H1 (cell line): ENCODE data around the gene ASIC2. TPM values are rescaled to one million over a fixed set of nuclear protein-coding genes. Genes with fewer than 3 reads are reported as not detected.

ENCODE experiments used
- CTCF ChIA-PET: fragments of 300-600 bp; sonication (Branson Sonifier 250); formaldehyde crosslinking; loops from one replicate; lab custom pipeline; 2021; ENCODE audit not compliant: partially characterized antibody; lab: Charles Lee
- POLR2A ChIA-PET: fragments of 300-600 bp; sonication (Branson Sonifier 250); formaldehyde crosslinking; loops from one replicate; lab custom pipeline; 2021; ENCODE audit warnings: inconsistent platforms; ENCODE audit not compliant: partially characterized antibody; lab: Charles Lee
- DNase-seq, 2 experiments: peaks; one replicate each; pipeline versions ENCODE4 v3.0.0 to v3.0.0-alpha.2; 2010 to 2022; ENCODE audit warnings: low spot score in 2 of 2, low read depth in 1 of 2, mixed read lengths in 1 of 2
- FAIRE-seq: peaks from 2 replicates; lab custom pipeline; 2011; peaks lifted over from hg19 to GRCh38; lab: Jason Lieb, UNC
- H2AFZ ChIP-seq: 2 replicates; pipeline ENCODE4 v1.8.1; 2012; ENCODE audit warnings: low read length, inconsistent platforms
- H2AK5ac ChIP-seq: 2 replicates; pipeline ENCODE4 v1.6.1; 2013; ENCODE audit warnings: low read depth, low read length
- H2BK120ac ChIP-seq: replicated peaks from 2 replicates; pipeline ENCODE3; 2013; ENCODE audit warnings: low read depth, low read length, inconsistent platforms
- H2BK12ac ChIP-seq: 2 replicates; pipeline ENCODE4 v1.6.1; 2013; ENCODE audit warnings: low read depth, low read length
- H2BK15ac ChIP-seq: 2 replicates; pipeline ENCODE4 v1.6.1; 2013; ENCODE audit warnings: low read length
- H2BK20ac ChIP-seq: 2 replicates; pipeline ENCODE4 v1.6.1; 2013; ENCODE audit warnings: low read length
- H2BK5ac ChIP-seq: 2 replicates; pipeline ENCODE4 v1.6.1; 2013; ENCODE audit warnings: low read depth, low read length
- H3K14ac ChIP-seq: 2 replicates; pipeline ENCODE4 v1.6.1; 2013; ENCODE audit warnings: inconsistent platforms; ENCODE audit not compliant: insufficient read length
- H3K18ac ChIP-seq: 2 replicates; pipeline ENCODE4 v1.6.1; 2013; ENCODE audit warnings: low read length; ENCODE audit errors: extremely low read depth
- H3K23ac ChIP-seq: 2 replicates; pipeline ENCODE4 v1.6.1; 2013; ENCODE audit warnings: inconsistent platforms; ENCODE audit not compliant: insufficient read length
- H3K23me2 ChIP-seq: 2 replicates; pipeline ENCODE4 v1.6.1; 2013; ENCODE audit warnings: low read depth, low read length
- H3K27ac ChIP-seq: 2 replicates; pipeline ENCODE4 v1.6.1; 2011; ENCODE audit warnings: low read depth, low read length, inconsistent platforms
- H3K27me3 ChIP-seq, 4 experiments: replicated peaks in 1 of 4; 1 replicate in 1 of 4; 2 replicates in 3 of 4; pipeline versions ENCODE4 v1.6.1 to v1.8.1; 2011 to 2013; ENCODE audit warnings: low read length in 3 of 4, mild to moderate bottlenecking in 3 of 4, inconsistent platforms in 2 of 4, mixed read lengths in 2 of 4, moderate library complexity in 1 of 4; ENCODE audit not compliant: control insufficient read depth in 3 of 4, insufficient read depth in 3 of 4; ENCODE audit errors: extremely low read depth in 1 of 4
- H3K36me3 ChIP-seq, 4 experiments: 2 replicates each; pipeline versions ENCODE4 v1.6.1 to v1.8.1; 2011 to 2013; ENCODE audit warnings: mild to moderate bottlenecking in 4 of 4, low read length in 3 of 4, moderate library complexity in 2 of 4, control low read depth in 1 of 4, inconsistent platforms in 1 of 4; ENCODE audit not compliant: insufficient read depth in 4 of 4, control insufficient read depth in 2 of 4
- H3K4ac ChIP-seq: replicated peaks from 2 replicates; pipeline ENCODE3; 2013; ENCODE audit warnings: low read length, low read depth, mixed read lengths, inconsistent platforms; ENCODE audit not compliant: insufficient read length
- H3K4me1 ChIP-seq, 4 experiments: replicated peaks in 1 of 4; 1 replicate in 1 of 4; 2 replicates in 3 of 4; pipeline versions ENCODE4 v1.6.1 to v1.8.1; 2011 to 2013; ENCODE audit warnings: low read length in 3 of 4, inconsistent platforms in 2 of 4, mixed read lengths in 1 of 4; ENCODE audit not compliant: insufficient read depth in 4 of 4, control insufficient read depth in 3 of 4
- H3K4me2 ChIP-seq, 2 experiments: 2 replicates each; pipeline versions ENCODE4 v1.6.1 to v1.8.1; 2011 to 2013; ENCODE audit warnings: low read depth in 2 of 2, low read length in 2 of 2, control low read depth in 1 of 2, inconsistent platforms in 1 of 2, mild to moderate bottlenecking in 1 of 2; ENCODE audit not compliant: insufficient read depth in 1 of 2
- H3K4me3 ChIP-seq, 4 experiments: fragments of 200-600, 300-600 bp in 1 of 4; sonication (generic), shearing (Covaris generic), sonication (Bioruptor Twin) in 1 of 4; 2 replicates each; pipeline versions ENCODE4 v1.5.1 to v1.8.1; 2011 to 2016; ENCODE audit warnings: low read length in 4 of 4, low read depth in 3 of 4, control low read depth in 2 of 4, inconsistent platforms in 2 of 4, mild to moderate bottlenecking in 2 of 4, mixed read lengths in 1 of 4, moderate library complexity in 1 of 4; ENCODE audit not compliant: insufficient read depth in 2 of 4; ENCODE audit errors: extremely low read depth in 1 of 4
- H3K56ac ChIP-seq: replicated peaks from 2 replicates; pipeline ENCODE3; 2013; ENCODE audit warnings: low read depth, mild to moderate bottlenecking, mixed read lengths, low read length, inconsistent platforms; ENCODE audit not compliant: insufficient read length
- H3K79me1 ChIP-seq: 2 replicates; pipeline ENCODE4 v1.6.1; 2013; ENCODE audit warnings: low read depth, low read length, control low read depth
- H3K79me2 ChIP-seq, 2 experiments: 2 replicates each; pipeline versions ENCODE4 v1.6.1 to v1.8.1; 2012 to 2013; ENCODE audit warnings: low read length in 2 of 2, mild to moderate bottlenecking in 2 of 2, inconsistent platforms in 1 of 2; ENCODE audit not compliant: insufficient read depth in 2 of 2, control insufficient read depth in 1 of 2
- H3K9ac ChIP-seq, 4 experiments: replicated peaks in 1 of 4; 1 replicate in 1 of 4; 2 replicates in 3 of 4; pipeline versions ENCODE4 v1.6.1 to v1.8.1; 2011 to 2013; ENCODE audit warnings: low read depth in 3 of 4, low read length in 3 of 4, control low read depth in 2 of 4, mild to moderate bottlenecking in 2 of 4, moderate library complexity in 2 of 4, inconsistent platforms in 1 of 4; ENCODE audit errors: extremely low read depth in 1 of 4
- H3K9me3 ChIP-seq, 2 experiments: 2 replicates each; pipeline versions ENCODE4 v1.6.1 to v1.8.1; 2012 to 2013; ENCODE audit warnings: mild to moderate bottlenecking in 2 of 2, moderate library complexity in 2 of 2, control low read depth in 1 of 2, inconsistent platforms in 1 of 2, low read depth in 1 of 2, low read length in 1 of 2, mixed read lengths in 1 of 2; ENCODE audit not compliant: insufficient read depth in 2 of 2
- H4K20me1 ChIP-seq, 2 experiments: replicated peaks in 1 of 2; 2 replicates each; pipeline versions ENCODE3 to v1.8.1; 2011 to 2013; ENCODE audit warnings: inconsistent platforms in 2 of 2, low read length in 2 of 2, mild to moderate bottlenecking in 1 of 2; ENCODE audit not compliant: insufficient read depth in 2 of 2, control insufficient read depth in 1 of 2
- H4K5ac ChIP-seq: 2 replicates; pipeline ENCODE4 v1.6.1; 2013; ENCODE audit warnings: low read length, low read depth, mixed read lengths, inconsistent platforms; ENCODE audit not compliant: insufficient read length
- H4K8ac ChIP-seq: 2 replicates; pipeline ENCODE4 v1.8.0; 2013; ENCODE audit warnings: mild to moderate bottlenecking, moderate library complexity, low read length, inconsistent platforms; ENCODE audit not compliant: insufficient read depth; ENCODE audit errors: extremely low read depth
- H4K91ac ChIP-seq: replicated peaks from 2 replicates; pipeline ENCODE3; 2013; ENCODE audit warnings: low read length, mixed read lengths, inconsistent platforms; ENCODE audit not compliant: insufficient read length
- CREB1 ChIP-seq: IDR thresholded peaks from 2 replicates; pipeline ENCODE4 v1.6.1; 2012; ENCODE audit warnings: inconsistent platforms
- RAD21 ChIP-seq, 2 experiments: IDR thresholded peaks in 1 of 2; conservative IDR thresholded peaks in 1 of 2; 2 replicates each; pipeline ENCODE4 v1.6.1; 2011; ENCODE audit warnings: low read depth in 2 of 2, low read length in 2 of 2, improper control_type of control experiment in 1 of 2, inconsistent platforms in 1 of 2, mild to moderate bottlenecking in 1 of 2, moderate library complexity in 1 of 2
- SIRT6 ChIP-seq: IDR thresholded peaks from one replicate; pipeline ENCODE4 v1.7.1; 2012; ENCODE audit warnings: low read length, inconsistent platforms
- WGBS, 2 experiments: shearing (Covaris generic) in 1 of 2; methylation state at CpG; one replicate each; pipeline versions ENCODE4 v1.1.6 to v1.1.7; 2013 to 2015; ENCODE audit warnings: low lambda C conversion rate in 2 of 2, mixed read lengths in 2 of 2, inconsistent platforms in 1 of 2, low coverage in 1 of 2, missing lambda C conversion rate in 1 of 2; ENCODE audit not compliant: insufficient replicate concordance in 2 of 2, insufficient coverage in 1 of 2, insufficient read length in 1 of 2; ENCODE audit errors: extremely low coverage in 1 of 2, missing lambda C conversion rate in 1 of 2; 5-methylcytosine and 5-hydroxymethylcytosine counted together
- polyA plus RNA-seq, 7 experiments: library from polyadenylated mRNA; depleted of rRNA in 3 of 7; stranded (reverse) in 5 of 7; unstranded in 2 of 7; fragments of >200 nt in 5 of 7; fragments of 200-250 nt in 2 of 7; gene quantifications; 1 replicate in 5 of 7; 2 replicates in 1 of 7; 4 replicates in 1 of 7; pipeline versions ENCODE4 v1.2.1 to v1.2.3, GENCODE V29; 2011 to 2013; ENCODE audit warnings: missing spikeins in 2 of 7, mixed read lengths in 2 of 7
- total RNA-seq: library from RNA; stranded (reverse); fragmentation: NEBNext Ultra II Directional; extraction: Animal tissue kit (Norgen Biotek cat#: 25700); gene quantifications from 2 replicates; pipeline ENCODE4 v1.2.1, GENCODE V29; 2021
- TF ChIP-seq, protein P1 (sequence below): IDR thresholded peaks from 2 replicates; pipeline ENCODE4 v1.6.1; 2011; ENCODE audit warnings: low read depth, mild to moderate bottlenecking, low read length; ENCODE audit not compliant: insufficient read depth
- TF ChIP-seq, protein P2 (sequence below): IDR thresholded peaks from 2 replicates; pipeline ENCODE4 v1.6.1; 2011; ENCODE audit warnings: low read length, improper control_type of control experiment
- TF ChIP-seq, protein P3 (sequence below), 3 experiments: IDR thresholded peaks; 1 replicate in 2 of 3; 2 replicates in 1 of 3; pipeline versions ENCODE4 v1.5.1 to v1.6.1; 2011; ENCODE audit warnings: low read length in 3 of 3, mild to moderate bottlenecking in 3 of 3, inconsistent platforms in 2 of 3, low read depth in 1 of 3, moderate library complexity in 1 of 3; ENCODE audit not compliant: insufficient read depth in 1 of 3; ENCODE audit errors: control extremely low read depth in 1 of 3

ASIC2 gene
- total and polyA plus RNA-seq, 2 of the 8 experiments (the other 6 are each of a cell fraction or from before 2014, with no cell fraction given) = 0.86 to 1.2 TPM

DNA sequence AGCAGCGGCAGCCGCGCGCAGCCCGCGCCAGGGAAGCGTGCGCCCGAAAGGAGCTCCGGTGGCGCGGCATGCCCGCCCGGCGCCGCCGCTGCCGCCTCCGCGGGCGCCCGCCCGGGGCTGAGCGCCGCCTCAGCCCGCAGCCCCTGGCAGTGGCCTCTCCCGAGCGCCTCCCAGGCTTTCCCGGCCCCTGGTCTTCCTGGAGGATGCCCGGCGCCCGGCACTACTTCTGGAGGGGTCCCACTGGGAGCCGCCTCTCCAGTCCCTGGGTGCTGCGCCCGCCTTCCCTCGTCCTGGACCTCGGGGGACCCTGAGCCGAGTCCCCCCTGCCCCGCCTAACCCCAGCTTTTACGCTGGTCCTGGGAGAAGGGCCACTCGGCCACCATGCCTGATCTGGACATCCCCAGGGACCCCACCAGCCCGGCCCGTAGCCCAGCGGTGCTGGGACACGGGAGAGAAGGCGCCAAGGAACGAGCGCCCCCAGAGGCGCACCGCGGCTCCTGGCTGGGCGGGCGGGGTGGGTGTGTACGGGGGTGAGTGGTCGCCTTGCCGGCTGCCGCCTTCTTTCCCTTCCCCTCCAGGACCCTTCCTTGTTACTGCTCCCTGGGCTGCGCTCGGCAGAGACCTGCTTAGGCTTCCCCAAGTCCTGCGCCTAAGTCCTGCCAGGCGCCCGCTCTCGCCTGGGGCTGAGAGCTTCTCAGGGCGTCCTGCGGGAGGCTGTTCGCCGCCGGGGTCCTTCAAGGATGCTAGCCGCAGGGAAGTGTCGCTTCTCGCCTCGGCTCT lies 704 bp downstream of the ASIC2 start:
- H2BK120ac ChIP-seq = no peak overlapping the region
- H2BK12ac ChIP-seq = no peak overlapping the region
- no peak overlapping the region for H3K14ac ChIP-seq
- H3K27ac ChIP-seq = no peak overlapping the region
- H3K18ac ChIP-seq = no peak overlapping the region
- no peak overlapping the region for H3K23ac ChIP-seq
- peak overlapping the region; percentile 69; the same call in 1 of the 2 replicates for H2AFZ ChIP-seq
- peaks cover 22% of the 10 kb centered on the region; the same call in 1 of the 2 replicates for H3K23me2 ChIP-seq
- no peaks in the 10 kb centered on the region for H3K79me2 ChIP-seq
- no peaks in the 10 kb centered on the region for H3K36me3 ChIP-seq
- H2BK5ac ChIP-seq = no peak overlapping the region
- no peak overlapping the region for H2AK5ac ChIP-seq
- peak overlapping the region; percentile 59 to 99 for H3K4me2 ChIP-seq
- DNase-seq (peak; percentile 21 to 78), FAIRE-seq (no peak)
- 3% methylated on average over 12 of the region's 72 CpGs; no CpG with 5 or more reads in 1 of the 2 experiments for WGBS, 2 experiments
- H4K20me1 ChIP-seq = peaks cover 2 to 9% of the 10 kb centered on the region in 2 experiments
- H3K9ac ChIP-seq = no peak overlapping the region
- H3K56ac ChIP-seq = no peak overlapping the region
- peak overlapping the region; percentile 29; the same call in 1 of the 2 replicates for H4K8ac ChIP-seq
- peaks cover 25 to 70% (median 62%) of the 10 kb centered on the region in 4 experiments for H3K27me3 ChIP-seq
- peaks cover 0 to 6% (median 2%) of the 10 kb centered on the region in 4 experiments; a peak in 1 of 7 replicates for H3K4me1 ChIP-seq
- ChIA-PET POLR2A (interaction anchor here (0.6 kb wide), 1 partner anchor 79 kb away, joined by 3 read pairs; no protein-coding TSS in a partner anchor), CTCF (interaction anchor here (0.7 to 7.8 kb wide), 18 partner anchors 11 to 265 kb away, joined by 3 to 56 read pairs (median 4); no protein-coding TSS in a partner anchor)
- H4K91ac ChIP-seq = no peak overlapping the region
- no peak overlapping the region for H3K4ac ChIP-seq
- H2BK20ac ChIP-seq = no peak overlapping the region
- no peaks in the 10 kb centered on the region for H3K79me1 ChIP-seq
- H3K4me3 ChIP-seq = peak overlapping the region; percentile 26 to 68 (median 52)
- no peaks in the 10 kb centered on the region for H3K9me3 ChIP-seq
- H4K5ac ChIP-seq = no peak overlapping the region
- no peak overlapping the region for H2BK15ac ChIP-seq
- TF ChIP-seq SIRT6 (no peak), CREB1 (no peak), RAD21 (IDR thresholded peaks at IDR 0.05 in 1 of 2, conservative IDR thresholded peaks at IDR 0.05 in 1 of 2; ENCODE audit: low read depth in 2 of 2, low read length in 2 of 2) (peak; percentile 22 to 51; a peak in 2 of 4 replicates)
- TF ChIP-seq, protein P1, sequence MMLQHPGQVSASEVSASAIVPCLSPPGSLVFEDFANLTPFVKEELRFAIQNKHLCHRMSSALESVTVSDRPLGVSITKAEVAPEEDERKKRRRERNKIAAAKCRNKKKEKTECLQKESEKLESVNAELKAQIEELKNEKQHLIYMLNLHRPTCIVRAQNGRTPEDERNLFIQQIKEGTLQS = no peak
- TF ChIP-seq, protein P2, sequence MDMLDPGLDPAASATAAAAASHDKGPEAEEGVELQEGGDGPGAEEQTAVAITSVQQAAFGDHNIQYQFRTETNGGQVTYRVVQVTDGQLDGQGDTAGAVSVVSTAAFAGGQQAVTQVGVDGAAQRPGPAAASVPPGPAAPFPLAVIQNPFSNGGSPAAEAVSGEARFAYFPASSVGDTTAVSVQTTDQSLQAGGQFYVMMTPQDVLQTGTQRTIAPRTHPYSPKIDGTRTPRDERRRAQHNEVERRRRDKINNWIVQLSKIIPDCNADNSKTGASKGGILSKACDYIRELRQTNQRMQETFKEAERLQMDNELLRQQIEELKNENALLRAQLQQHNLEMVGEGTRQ = no peak
- TF ChIP-seq, protein P3, sequence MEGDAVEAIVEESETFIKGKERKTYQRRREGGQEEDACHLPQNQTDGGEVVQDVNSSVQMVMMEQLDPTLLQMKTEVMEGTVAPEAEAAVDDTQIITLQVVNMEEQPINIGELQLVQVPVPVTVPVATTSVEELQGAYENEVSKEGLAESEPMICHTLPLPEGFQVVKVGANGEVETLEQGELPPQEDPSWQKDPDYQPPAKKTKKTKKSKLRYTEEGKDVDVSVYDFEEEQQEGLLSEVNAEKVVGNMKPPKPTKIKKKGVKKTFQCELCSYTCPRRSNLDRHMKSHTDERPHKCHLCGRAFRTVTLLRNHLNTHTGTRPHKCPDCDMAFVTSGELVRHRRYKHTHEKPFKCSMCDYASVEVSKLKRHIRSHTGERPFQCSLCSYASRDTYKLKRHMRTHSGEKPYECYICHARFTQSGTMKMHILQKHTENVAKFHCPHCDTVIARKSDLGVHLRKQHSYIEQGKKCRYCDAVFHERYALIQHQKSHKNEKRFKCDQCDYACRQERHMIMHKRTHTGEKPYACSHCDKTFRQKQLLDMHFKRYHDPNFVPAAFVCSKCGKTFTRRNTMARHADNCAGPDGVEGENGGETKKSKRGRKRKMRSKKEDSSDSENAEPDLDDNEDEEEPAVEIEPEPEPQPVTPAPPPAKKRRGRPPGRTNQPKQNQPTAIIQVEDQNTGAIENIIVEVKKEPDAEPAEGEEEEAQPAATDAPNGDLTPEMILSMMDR (IDR thresholded peaks at IDR 0.05; ENCODE audit: control extremely low read depth in 1 of 3, insufficient read depth in 1 of 3, low read depth in 1 of 3, low read length in 3 of 3) = peak; percentile 38 to 63 (median 52)
